ENCODE data around the gene WDR86.

The WDR86 gene

DNA sequence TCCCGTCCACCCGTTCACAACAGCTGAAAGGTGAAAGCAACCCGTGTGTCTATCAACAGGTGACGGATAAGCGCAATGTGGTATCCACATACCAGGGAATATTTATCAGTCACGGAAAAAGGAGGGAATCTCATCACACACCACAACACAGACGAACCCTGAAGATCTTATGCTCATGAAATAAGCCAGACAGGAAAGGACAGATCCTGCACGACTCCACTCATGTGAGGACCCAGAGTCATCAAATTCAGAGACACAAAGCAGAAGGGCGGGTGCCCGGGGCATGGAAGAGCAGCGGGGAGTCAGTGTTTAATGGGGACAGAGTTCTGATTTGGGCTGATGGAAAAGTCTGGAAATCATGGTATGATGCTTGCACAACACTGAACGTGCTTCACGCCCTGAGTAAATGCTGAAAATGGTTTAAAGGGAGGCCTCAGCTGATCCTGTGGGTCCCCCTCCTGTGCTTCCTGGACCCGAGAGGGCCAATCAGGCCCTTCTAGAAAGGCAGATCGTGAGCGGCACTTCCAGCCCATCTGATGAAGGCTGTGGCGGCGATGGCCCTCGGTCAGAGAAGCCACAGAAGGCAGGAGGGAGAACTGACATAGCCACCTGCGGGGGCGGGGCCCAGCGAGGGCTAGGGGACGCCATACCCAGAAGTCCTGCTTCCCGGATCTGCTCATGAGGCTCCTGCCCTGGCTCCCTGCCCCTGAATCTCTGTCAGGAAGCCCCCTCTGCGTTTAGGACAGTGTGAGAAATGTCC lies 19.1 kb downstream of the WDR86 start:
- H3K27ac Mint-ChIP-seq, result peak overlapping the region; percentile 28
- H3K27me3 Mint-ChIP-seq, result peaks cover 75% of the 10 kb centered on the region
- no peaks in the 10 kb centered on the region for H3K9me3 Mint-ChIP-seq
- H3K4me3 Mint-ChIP-seq, result no peak overlapping the region
- H3K4me1 Mint-ChIP-seq (ENCODE audit: low read depth), result peaks cover 29% of the 10 kb centered on the region
- no peaks in the 10 kb centered on the region for H3K36me3 Mint-ChIP-seq (ENCODE audit: low read depth)
- intact Hi-C loops (cut with micrococcal nuclease), result no loop called here

GRCh38 chr7:151389768-151390597 lies 19.9 kb downstream of the WDR86 start:
- intact Hi-C loops (cut with micrococcal nuclease), result no loop called here
- H3K9me3 Mint-ChIP-seq, result no peaks in the 10 kb centered on the region
- peaks cover 74% of the 10 kb centered on the region for H3K27me3 Mint-ChIP-seq
- H3K27ac Mint-ChIP-seq, result peak overlapping the region; percentile 28
- peaks cover 29% of the 10 kb centered on the region for H3K4me1 Mint-ChIP-seq (ENCODE audit: low read depth)
- H3K36me3 Mint-ChIP-seq (ENCODE audit: low read depth), result no peaks in the 10 kb centered on the region
- H3K4me3 Mint-ChIP-seq, result no peak overlapping the region

GRCh38 chr7:151389096-151389767 lies 20.6 kb downstream of the WDR86 start:
- Mint-ChIP-seq H3K9me3 (no peaks in the 10 kb centered on the region), H3K27ac (no peak overlapping the region), H3K36me3 (ENCODE audit: low read depth) (no peaks in the 10 kb centered on the region), H3K4me1 (ENCODE audit: low read depth) (peaks cover 29% of the 10 kb centered on the region), H3K4me3 (no peak overlapping the region), H3K27me3 (peaks cover 76% of the 10 kb centered on the region)
- intact Hi-C loops (cut with micrococcal nuclease), result no loop called here

DNA sequence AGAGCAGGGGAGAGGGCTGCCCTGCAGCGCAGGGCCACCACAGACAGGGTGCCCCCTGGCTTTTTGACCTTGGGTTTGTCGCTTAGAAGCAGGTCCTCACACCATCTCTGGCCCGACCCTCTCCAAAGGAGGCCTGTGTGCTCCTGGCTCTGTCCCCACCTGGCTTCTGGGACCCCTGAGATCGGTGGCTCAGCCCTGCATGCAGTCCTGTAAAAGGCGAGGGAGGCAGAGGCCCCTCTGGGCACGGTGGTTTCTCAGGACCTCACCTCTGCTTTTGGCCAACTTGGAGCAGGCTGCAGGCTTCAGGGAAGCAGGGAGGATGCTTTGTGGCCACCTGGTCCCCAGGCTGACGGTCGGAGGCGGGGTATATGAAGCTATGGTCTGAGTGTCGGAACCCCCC lies 21.4 kb downstream of the WDR86 start:
- intact Hi-C loops (cut with micrococcal nuclease), result no loop called here
- Mint-ChIP-seq H3K27me3 (peaks cover 76% of the 10 kb centered on the region), H3K36me3 (ENCODE audit: low read depth) (no peaks in the 10 kb centered on the region), H3K4me3 (no peak overlapping the region), H3K4me1 (ENCODE audit: low read depth) (peaks cover 26% of the 10 kb centered on the region), H3K27ac (no peak overlapping the region), H3K9me3 (no peaks in the 10 kb centered on the region)

DNA sequence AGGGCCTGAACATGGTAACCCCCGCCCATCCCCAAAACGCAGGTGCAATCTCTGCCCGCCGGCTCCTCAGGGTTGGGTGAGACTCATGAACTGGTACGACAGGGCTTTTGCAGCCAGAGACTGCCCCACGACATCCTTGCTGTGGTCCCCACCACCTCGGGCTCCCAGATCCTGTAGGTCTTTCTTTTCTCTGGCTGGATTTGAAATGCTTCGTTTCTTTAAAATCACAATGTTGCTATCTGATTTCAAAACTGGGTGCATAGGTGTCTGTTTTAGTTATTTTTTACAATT lies 21.9 kb downstream of the WDR86 start:
- H3K9me3 Mint-ChIP-seq, result no peaks in the 10 kb centered on the region
- no peak overlapping the region for H3K27ac Mint-ChIP-seq

DNA sequence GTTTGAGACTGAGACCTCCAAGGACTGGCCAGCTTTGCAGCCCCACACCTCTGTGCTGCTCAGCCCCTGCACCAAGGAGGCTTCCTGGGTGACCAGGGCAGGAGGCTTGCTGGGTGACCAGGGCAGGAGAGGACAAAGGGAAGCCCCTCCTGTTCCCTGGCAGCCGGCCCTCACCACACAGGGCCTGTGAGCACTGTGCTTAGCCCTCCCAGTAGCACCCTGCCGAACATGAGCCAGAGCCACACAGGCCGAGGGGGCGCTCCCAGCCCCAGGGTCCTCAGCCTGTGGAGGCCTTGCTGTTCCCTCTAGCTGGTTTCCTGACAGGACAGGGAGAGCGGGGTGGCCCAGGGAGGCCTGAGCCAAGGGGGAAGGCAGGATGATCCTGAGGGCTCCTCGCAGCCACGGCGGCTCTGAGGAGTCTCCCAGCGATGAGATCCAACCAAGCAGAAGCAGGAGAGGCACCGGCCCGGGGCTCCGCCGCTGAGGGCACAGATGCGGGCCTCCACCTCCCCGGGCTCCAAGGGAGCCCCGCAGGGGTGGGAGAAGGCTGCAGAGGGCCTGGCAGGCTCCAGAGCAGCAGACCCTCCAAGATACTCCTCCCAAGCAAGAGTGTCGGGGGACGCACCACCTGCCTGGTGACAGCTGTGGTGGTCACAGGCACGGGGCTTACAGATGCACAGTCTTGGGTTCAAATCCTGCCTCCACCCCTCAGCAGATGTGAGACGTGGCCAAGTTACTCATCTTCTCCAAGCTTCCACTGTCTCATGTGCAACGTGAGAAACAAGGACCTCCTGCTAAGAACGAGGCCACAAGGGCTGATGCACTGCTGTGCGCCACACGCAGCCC lies 22.5 kb downstream of the WDR86 start:
- H3K9me3 Mint-ChIP-seq, result no peaks in the 10 kb centered on the region
- peaks cover 76% of the 10 kb centered on the region for H3K27me3 Mint-ChIP-seq
- intact Hi-C loops (cut with micrococcal nuclease), result no loop called here
- H3K4me1 Mint-ChIP-seq (ENCODE audit: low read depth), result peaks cover 22% of the 10 kb centered on the region
- H3K4me3 Mint-ChIP-seq, result no peak overlapping the region
- H3K36me3 Mint-ChIP-seq (ENCODE audit: low read depth), result no peaks in the 10 kb centered on the region
- no peak overlapping the region for H3K27ac Mint-ChIP-seq

More for the DNA sequence above, 21.9 kb downstream of the WDR86 start:
- intact Hi-C loops (cut with micrococcal nuclease), result no loop called here
- Mint-ChIP-seq H3K27me3 (peaks cover 76% of the 10 kb centered on the region), H3K36me3 (ENCODE audit: low read depth) (no peaks in the 10 kb centered on the region), H3K4me1 (ENCODE audit: low read depth) (peaks cover 21% of the 10 kb centered on the region), H3K4me3 (no peak overlapping the region)

DNA sequence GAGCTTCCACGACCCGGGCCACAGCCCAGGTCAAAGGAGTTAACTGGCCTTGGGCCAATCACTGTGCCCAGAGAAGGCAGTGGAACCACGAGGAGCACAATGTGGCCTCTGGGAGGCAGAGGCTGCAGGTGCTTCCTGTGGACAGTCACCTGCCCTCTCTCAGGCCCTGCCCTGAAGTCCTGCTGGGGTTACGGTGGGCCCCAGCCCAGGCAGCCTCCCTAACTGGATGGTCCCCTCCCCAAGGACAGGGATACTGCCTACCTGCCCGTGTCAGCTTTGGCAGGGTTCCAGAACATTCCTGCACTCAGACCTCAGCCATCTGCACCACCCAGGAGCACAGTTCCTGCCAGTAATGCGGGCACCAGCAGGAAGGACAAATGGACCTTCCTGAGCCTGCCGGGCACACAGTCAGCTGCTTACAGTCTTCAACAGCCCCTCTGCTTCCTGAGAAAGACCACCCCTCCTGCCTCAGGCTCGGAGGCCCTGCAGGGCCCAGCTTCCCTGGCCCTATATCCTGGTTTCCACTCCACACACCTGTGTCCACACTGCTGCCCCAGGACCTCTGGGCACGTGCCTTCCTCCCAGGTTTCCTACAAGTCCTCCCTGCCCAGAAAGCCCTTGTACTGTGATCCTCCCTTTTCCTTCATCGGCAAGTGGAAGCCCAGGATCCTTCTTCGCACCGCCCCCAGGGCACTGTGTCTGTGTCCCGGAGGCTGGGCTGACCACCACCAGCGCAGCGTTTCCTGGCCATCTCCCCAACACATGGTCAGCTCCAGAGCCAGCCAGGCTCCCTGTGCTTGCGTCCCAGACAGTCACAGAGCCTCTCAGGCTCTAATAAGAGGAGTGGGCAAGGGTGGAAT lies 23.3 kb downstream of the WDR86 start:
- intact Hi-C loops (cut with micrococcal nuclease), result no loop called here
- no peak overlapping the region for H3K4me3 Mint-ChIP-seq
- H3K36me3 Mint-ChIP-seq (ENCODE audit: low read depth), result no peaks in the 10 kb centered on the region
- no peaks in the 10 kb centered on the region for H3K9me3 Mint-ChIP-seq
- H3K27ac Mint-ChIP-seq, result no peak overlapping the region
- H3K27me3 Mint-ChIP-seq, result peaks cover 81% of the 10 kb centered on the region
- H3K4me1 Mint-ChIP-seq (ENCODE audit: low read depth), result peaks cover 27% of the 10 kb centered on the region

DNA sequence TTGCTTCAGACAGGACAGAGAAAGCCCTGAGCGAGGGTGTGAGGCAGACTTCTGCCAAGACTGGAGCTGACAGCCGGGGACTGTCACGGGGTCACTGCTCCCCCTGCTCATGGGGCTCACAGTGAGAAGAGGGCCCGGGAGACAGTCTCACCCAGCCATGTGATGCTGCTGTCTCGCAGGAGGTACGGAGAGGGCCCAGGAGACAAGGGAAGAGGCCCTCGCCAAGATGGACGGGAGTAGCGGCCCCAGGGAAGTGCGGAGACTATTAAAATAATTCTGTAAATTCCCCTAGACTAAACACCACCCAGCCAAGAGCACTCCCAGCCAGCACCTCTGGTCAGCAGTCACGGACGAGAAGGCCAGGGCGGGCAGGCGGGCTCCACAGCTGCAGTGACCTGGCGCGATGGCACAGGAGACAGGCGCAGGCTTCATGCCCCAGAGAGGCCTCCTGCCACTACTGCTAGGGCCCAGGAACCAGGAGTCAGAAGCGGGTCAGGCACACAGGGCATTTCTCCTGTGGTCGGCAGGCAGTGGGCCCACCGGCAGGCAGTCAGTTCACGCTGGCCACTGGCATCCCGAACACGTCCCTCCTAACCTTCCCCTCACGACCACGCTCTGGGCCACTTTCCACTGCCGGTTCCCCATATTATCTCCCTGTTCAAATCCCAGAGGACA lies 24.1 kb downstream of the WDR86 start:
- H3K9me3 Mint-ChIP-seq, result no peaks in the 10 kb centered on the region
- H3K27ac Mint-ChIP-seq, result no peak overlapping the region
- H3K4me1 Mint-ChIP-seq (ENCODE audit: low read depth), result peaks cover 26% of the 10 kb centered on the region
- intact Hi-C loops (cut with micrococcal nuclease), result no loop called here
- peaks cover 80% of the 10 kb centered on the region for H3K27me3 Mint-ChIP-seq
- H3K36me3 Mint-ChIP-seq (ENCODE audit: low read depth), result no peaks in the 10 kb centered on the region
- H3K4me3 Mint-ChIP-seq, result no peak overlapping the region

- Mint-ChIP-seq H3K9me3 (no peaks in the 10 kb centered on the region), H3K4me1 (ENCODE audit: low read depth) (peaks cover 26% of the 10 kb centered on the region), H3K4me3 (no peak overlapping the region), H3K27ac (no peak overlapping the region), H3K27me3 (peaks cover 78% of the 10 kb centered on the region), H3K36me3 (ENCODE audit: low read depth) (peaks cover 4% of the 10 kb centered on the region)
- intact Hi-C loops (cut with micrococcal nuclease), result no loop called here
Observed at GRCh38 chr7:151384776-151385625, 24.8 kb downstream of the WDR86 start.

- no peak overlapping the region for H3K27ac Mint-ChIP-seq
- peaks cover 11% of the 10 kb centered on the region for H3K36me3 Mint-ChIP-seq (ENCODE audit: low read depth)
- H3K27me3 Mint-ChIP-seq, result peaks cover 76% of the 10 kb centered on the region
- intact Hi-C loops (cut with micrococcal nuclease), result no loop called here
- H3K4me3 Mint-ChIP-seq, result no peak overlapping the region
- H3K4me1 Mint-ChIP-seq (ENCODE audit: low read depth), result peaks cover 26% of the 10 kb centered on the region
- H3K9me3 Mint-ChIP-seq, result no peaks in the 10 kb centered on the region
Observed at GRCh38 chr7:151384352-151384697, 25.5 kb downstream of the WDR86 start.

DNA sequence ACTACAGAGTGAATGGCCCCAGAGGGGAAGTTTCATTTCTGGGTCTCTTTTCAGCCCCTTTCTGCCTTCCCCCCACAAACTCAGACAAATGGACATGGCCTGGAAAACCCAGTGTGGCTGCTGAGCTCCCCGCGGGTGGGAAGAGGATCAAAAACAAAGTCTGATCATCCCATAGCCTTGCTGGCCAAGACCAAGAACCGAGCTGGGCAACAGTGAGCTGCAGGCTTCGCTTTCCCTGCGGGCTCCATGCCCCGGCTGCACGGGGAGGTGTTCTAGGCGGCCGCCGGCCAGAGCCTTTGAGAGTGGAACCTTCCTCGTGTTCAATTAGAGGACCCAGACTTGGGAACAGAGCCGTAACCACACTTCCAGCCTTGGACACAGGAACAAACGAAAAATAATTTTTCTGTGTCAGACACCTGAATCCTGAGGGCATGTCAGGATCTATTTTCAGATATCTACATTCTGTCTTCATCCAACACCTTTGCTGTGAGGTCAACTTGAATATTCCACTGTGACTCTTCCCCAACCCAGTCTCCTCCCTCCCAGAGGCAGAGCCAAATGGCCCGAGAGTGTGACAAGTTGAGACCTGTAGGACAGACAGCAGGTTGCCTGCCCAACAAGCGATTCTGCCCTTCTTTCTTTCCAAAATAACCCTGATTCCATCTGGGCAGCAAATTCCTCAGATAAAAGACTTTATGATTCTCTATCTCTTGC lies 26.0 kb downstream of the WDR86 start:
- H3K27ac Mint-ChIP-seq, result no peak overlapping the region
- peaks cover 26% of the 10 kb centered on the region for H3K4me1 Mint-ChIP-seq (ENCODE audit: low read depth)
- H3K9me3 Mint-ChIP-seq, result no peaks in the 10 kb centered on the region
- intact Hi-C loops (cut with micrococcal nuclease), result no loop called here
- peaks cover 71% of the 10 kb centered on the region for H3K27me3 Mint-ChIP-seq
- no peak overlapping the region for H3K4me3 Mint-ChIP-seq
- peaks cover 16% of the 10 kb centered on the region for H3K36me3 Mint-ChIP-seq (ENCODE audit: low read depth)

Measured in dendritic cell treated with granulocyte-macrophage colony-stimulating factor and Interleukin-4, amounts not matched to agents 40 ng/mL and 50 ng/mL, for 4 days (primary cell).